GM23338 (cell line): ENCODE measurements around the gene SMYD3. TPM values are rescaled to one million over a fixed set of nuclear protein-coding genes. Genes with fewer than 3 reads are reported as not detected.

Experiments used
- ATAC-seq: fragments of 200-7000 bp; cut with Tn5 transposase; 3 replicates; pipeline ENCODE4 v1.9.1; 2020
- DNase-seq: peaks from one replicate; pipeline ENCODE4 v3.0.0-alpha.2; 2015; ENCODE audit warnings: low spot score
- H2AFZ ChIP-seq: fragments of 200-600 bp; sonication (generic); 2 replicates; pipeline ENCODE4 v1.8.0; 2016; ENCODE audit warnings: antibody characterized with exemption, mild to moderate bottlenecking, moderate library complexity
- H3F3A ChIP-seq: fragments of 200-600 bp; sonication (generic); replicated peaks from 2 replicates; pipeline ENCODE4 v1.8.0; 2017; ENCODE audit warnings: antibody characterized with exemption, mixed run types, low read depth
- H3K27ac ChIP-seq: fragments of 200-600 bp; sonication (generic); 2 replicates; pipeline ENCODE4 v1.6.1; 2016; ENCODE audit warnings: low read depth
- H3K27me3 ChIP-seq: fragments of 200-600 bp; sonication (generic); 2 replicates; pipeline ENCODE4 v1.8.0; 2016; ENCODE audit warnings: mild to moderate bottlenecking, mixed run types, moderate library complexity; ENCODE audit not compliant: insufficient read depth
- H3K36me3 ChIP-seq: fragments of 200-600 bp; sonication (generic); 2 replicates; pipeline ENCODE4 v1.8.0; 2016; ENCODE audit warnings: mild to moderate bottlenecking; ENCODE audit not compliant: insufficient read depth
- H3K4me1 ChIP-seq: fragments of 200-600 bp; sonication (generic); 2 replicates; pipeline ENCODE4 v1.8.0; 2016; ENCODE audit warnings: mild to moderate bottlenecking, moderate library complexity; ENCODE audit not compliant: insufficient read depth
- H3K4me2 ChIP-seq: fragments of 200-600 bp; sonication (generic); 2 replicates; pipeline ENCODE4 v1.7.1; 2017; ENCODE audit warnings: mixed run types
- H3K4me3 ChIP-seq: fragments of 200-600 bp; sonication (generic); 2 replicates; pipeline ENCODE4 v1.6.1; 2016; ENCODE audit warnings: mixed run types
- H3K79me2 ChIP-seq: fragments of 200-600 bp; sonication (generic); replicated peaks from 2 replicates; pipeline ENCODE4 v1.8.0; 2017; ENCODE audit warnings: mild to moderate bottlenecking; ENCODE audit not compliant: insufficient read depth
- H3K9me2 ChIP-seq: fragments of 200-600 bp; sonication (generic); 2 replicates; pipeline ENCODE4 v1.8.0; 2017; ENCODE audit not compliant: insufficient read depth
- H4K20me1 ChIP-seq: fragments of 200-600 bp; sonication (generic); replicated peaks from 2 replicates; pipeline ENCODE4 v1.8.0; 2017; ENCODE audit warnings: mild to moderate bottlenecking; ENCODE audit not compliant: insufficient read depth
- H3K27ac Mint-ChIP-seq: 2 replicates; pipeline ENCODE4 v1.8.0; 2020; ENCODE audit warnings: inconsistent platforms, mild to moderate bottlenecking, moderate library complexity, mixed read lengths
- H3K27me3 Mint-ChIP-seq: 3 replicates; pipeline ENCODE4 v1.8.0; 2022; ENCODE audit warnings: low read depth, mild to moderate bottlenecking, moderate library complexity, mixed read lengths, inconsistent platforms; ENCODE audit not compliant: insufficient read depth, poor library complexity
- H3K36me3 Mint-ChIP-seq: 3 replicates; pipeline ENCODE4 v1.8.0; 2021; ENCODE audit warnings: low read depth, mild to moderate bottlenecking, inconsistent platforms, moderate library complexity, mixed read lengths
- H3K4me1 Mint-ChIP-seq: 3 replicates; pipeline ENCODE4 v1.8.0; 2020; ENCODE audit warnings: mild to moderate bottlenecking, inconsistent platforms, mixed read lengths
- H3K4me3 Mint-ChIP-seq: 3 replicates; pipeline ENCODE4 v1.8.0; 2021; ENCODE audit warnings: moderate library complexity, mild to moderate bottlenecking, inconsistent platforms, mixed read lengths
- H3K9me3 Mint-ChIP-seq: 3 replicates; pipeline ENCODE4 v1.8.0; 2020; ENCODE audit warnings: moderate library complexity, mild to moderate bottlenecking, inconsistent platforms, mixed read lengths
- ETS1 ChIP-seq: IDR thresholded peaks from 2 replicates; pipeline ENCODE4 v1.6.1; 2016; ENCODE audit warnings: antibody characterized with exemption
- EZH2 ChIP-seq: fragments of 200-600 bp; sonication (generic); IDR thresholded peaks from one replicate; pipeline ENCODE4 v1.8.0; 2017; ENCODE audit warnings: antibody characterized with exemption, mild to moderate bottlenecking, low read depth; ENCODE audit not compliant: unreplicated experiment
- EZH2phosphoT487 ChIP-seq: fragments of 200-600 bp; sonication (generic); IDR thresholded peaks from one replicate; pipeline ENCODE4 v1.8.1; 2018; ENCODE audit warnings: antibody characterized with exemption; ENCODE audit not compliant: unreplicated experiment
- NANOG ChIP-seq: IDR thresholded peaks from 2 replicates; pipeline ENCODE4 v1.6.1; 2016; ENCODE audit warnings: antibody characterized with exemption, borderline replicate concordance
- POLR2AphosphoS5 ChIP-seq: IDR thresholded peaks from 2 replicates; pipeline ENCODE4 v1.6.1; 2016; ENCODE audit warnings: antibody characterized with exemption, low read depth
- REST ChIP-seq: IDR thresholded peaks from one replicate; pipeline ENCODE4 v1.6.1; 2018; ENCODE audit warnings: antibody characterized with exemption; ENCODE audit not compliant: unreplicated experiment
- STAT1 ChIP-seq: IDR thresholded peaks from one replicate; pipeline ENCODE4 v1.6.1; 2016; ENCODE audit warnings: antibody characterized with exemption; ENCODE audit not compliant: unreplicated experiment
- ZNF114 ChIP-seq: fragments of 250-450 bp; sonication (Bioruptor Pico); IDR thresholded peaks from 2 replicates; pipeline ENCODE4 v1.5.0; 2020; ENCODE audit warnings: mild to moderate bottlenecking, moderate library complexity
- ZNF462 ChIP-seq: fragments of 250-450 bp; sonication (Bioruptor Pico); IDR thresholded peaks from 2 replicates; pipeline ENCODE4 v1.5.0; 2020; ENCODE audit warnings: mild to moderate bottlenecking, moderate library complexity
- polyA plus RNA-seq: library from polyadenylated mRNA; unstranded; fragments of >200 nt; fragmentation: Nextera tagmentation; extraction: Ambion mirVana; gene quantifications from 2 replicates; pipeline ENCODE4 v1.2.1, GENCODE V29; 2016
- total RNA-seq: library from RNA; depleted of rRNA; stranded (reverse); fragments of >200 nt; shearing (Covaris generic); gene quantifications from 2 replicates; pipeline ENCODE4 v1.2.3, GENCODE V29; 2014

SMYD3 gene
- total and polyA plus RNA-seq, 2 experiments from 2014 or later = 31.8 to 34.4 TPM

GRCh38 chr1:246390855-246391254 lies 116.2 kb downstream of the SMYD3 start:
- Mint-ChIP-seq H3K4me3 (no peak overlapping the region), H3K4me1 (no peaks in the 10 kb centered on the region; the same call in 2 of the 3 replicates), H3K9me3 (peaks cover 16% of the 10 kb centered on the region), H3K27me3 (no peaks in the 10 kb centered on the region), H3K36me3 (peaks cover 11% of the 10 kb centered on the region), H3K27ac (no peak overlapping the region)
- no peaks in the 10 kb centered on the region for H3K27me3 ChIP-seq
- ATAC-seq (no peak), DNase-seq (no peak)
- no peaks in the 10 kb centered on the region for H3F3A ChIP-seq
- H3K79me2 ChIP-seq = no peaks in the 10 kb centered on the region
- TF ChIP-seq ZNF114 (CRISPR knock-in tag) = no peak
- no peaks in the 10 kb centered on the region; the same call in 1 of the 2 replicates for H4K20me1 ChIP-seq
- H3K4me3 ChIP-seq = no peak overlapping the region
- no peak overlapping the region for H3K4me2 ChIP-seq
- no peak overlapping the region for H2AFZ ChIP-seq
- H3K9me2 ChIP-seq = no peaks in the 10 kb centered on the region
- no peaks in the 10 kb centered on the region for H3K36me3 ChIP-seq
- no peak overlapping the region for H3K27ac ChIP-seq
- no peaks in the 10 kb centered on the region for H3K4me1 ChIP-seq

GRCh38 chr1:246384616-246385015 lies 122.5 kb downstream of the SMYD3 start:
- H3K27ac Mint-ChIP-seq = no peak overlapping the region
- peaks cover under 1% of the 10 kb centered on the region; the same call in 1 of the 3 replicates for H3K36me3 Mint-ChIP-seq
- H2AFZ ChIP-seq = no peak overlapping the region
- TF ChIP-seq REST (no peak), ZNF114 (CRISPR knock-in tag) (no peak), ETS1 (no peak), NANOG (no peak), EZH2phosphoT487 (no peak), POLR2AphosphoS5 (no peak), EZH2 (no peak), ZNF462 (CRISPR knock-in tag) (no peak), STAT1 (no peak)

More at GRCh38 chr1:246384616-246385015, 122.5 kb downstream of the SMYD3 start:
- Histone ChIP-seq H3K79me2 (0 out of 2 replicates have a peak, but pooled peaks cover 5% of the 10 kb centered on the region), H3K27me3 (no peaks in the 10 kb centered on the region), H3F3A (no peaks in the 10 kb centered on the region), H3K4me2 (no peak overlapping the region), H4K20me1 (no peaks in the 10 kb centered on the region), H3K4me3 (no peak overlapping the region), H3K36me3 (no peaks in the 10 kb centered on the region), H3K9me2 (peaks cover 13% of the 10 kb centered on the region; the same call in 1 of the 2 replicates), H3K4me1 (no peaks in the 10 kb centered on the region), H3K27ac (no peak overlapping the region)
- Mint-ChIP-seq H3K9me3 (no peaks in the 10 kb centered on the region; the same call in 2 of the 3 replicates), H3K27me3 (peaks cover 1% of the 10 kb centered on the region), H3K4me3 (no peak overlapping the region), H3K4me1 (peaks cover 8% of the 10 kb centered on the region; the same call in 2 of the 3 replicates)
- ATAC-seq (no peak), DNase-seq (no peak)
